PC-3 (cell line): ENCODE measurements around the gene NALCN.

Experiments
- CTCF ChIP-seq: fragments of 300-600 bp; sonication (generic); conservative IDR thresholded peaks from 2 replicates; pipeline ENCODE4 v1.5.1; 2017; ENCODE audit warnings: antibody characterized with exemption, low read depth, mild to moderate bottlenecking, low read length
- EZH2 ChIP-seq: fragments of 300-600 bp; sonication (generic); IDR thresholded peaks from one replicate; pipeline ENCODE4 v1.6.1; 2017; ENCODE audit warnings: antibody characterized with exemption, mild to moderate bottlenecking, low read length; ENCODE audit not compliant: unreplicated experiment
- EZH2phosphoT487 ChIP-seq: fragments of 300-600 bp; sonication (generic); IDR thresholded peaks from 2 replicates; pipeline ENCODE4 v1.6.1; 2018; ENCODE audit warnings: mild to moderate bottlenecking, antibody characterized with exemption, low read length, borderline replicate concordance

DNA sequence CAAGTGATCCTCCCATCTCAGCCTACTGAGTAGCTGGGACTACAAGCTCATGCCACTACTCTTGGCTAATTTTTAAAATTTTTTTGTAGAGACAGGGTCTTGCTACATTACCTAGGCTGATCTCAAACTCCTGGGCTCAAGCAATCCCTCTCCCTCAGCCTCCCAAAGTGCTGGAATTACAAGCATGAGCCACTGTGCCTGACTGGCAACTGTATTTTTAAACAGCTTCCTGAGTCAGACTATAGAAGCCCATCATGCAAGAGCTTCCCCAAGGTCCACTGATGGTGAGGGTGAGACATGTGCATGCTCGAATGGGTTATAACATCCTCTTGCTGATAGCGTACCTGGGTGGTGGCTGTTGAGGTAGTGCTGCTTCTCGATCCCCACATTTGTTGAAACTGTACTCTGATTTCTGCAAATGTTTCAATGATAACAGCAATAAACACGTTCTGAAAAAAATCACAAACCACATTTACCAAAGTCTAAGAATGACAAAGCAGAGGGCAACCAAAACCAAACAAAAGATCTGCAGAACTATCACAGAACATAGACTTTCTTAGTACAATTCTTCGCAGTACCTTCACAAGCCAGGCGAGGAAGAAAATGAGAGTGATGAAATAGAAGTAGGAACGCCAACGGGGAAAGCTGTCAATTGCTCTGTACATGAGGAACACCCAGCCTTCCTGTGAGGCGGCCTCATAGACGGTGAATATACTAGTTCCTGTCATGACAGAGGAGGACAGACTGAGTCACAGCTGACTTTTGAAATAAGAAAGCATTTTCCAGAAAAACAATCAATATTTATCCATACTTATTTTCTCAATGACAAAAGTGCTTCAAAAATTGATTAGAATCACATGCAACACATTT is 124.4 kb downstream of the NALCN start:
- TF ChIP-seq EZH2 (no peak), CTCF (no peak), EZH2phosphoT487 (no peak)
